OCI-LY3 (cell line): ENCODE measurements around the gene VAC14.

Experiments
- H2AFZ ChIP-seq: fragments of 200-600, 300-600 bp; shearing (Covaris generic); 2 replicates; pipeline ENCODE4 v1.6.0; 2014; ENCODE audit warnings: antibody characterized with exemption, low read depth, low read length
- H3K27ac ChIP-seq: fragments of 200-600, 300-600 bp; sonication (generic); 2 replicates; pipeline ENCODE4 v1.5.1; 2014; ENCODE audit warnings: mild to moderate bottlenecking, low read length, moderate library complexity, mixed read lengths
- H3K27me3 ChIP-seq: fragments of 200-600, 300-600 bp; sonication (generic); 2 replicates; pipeline ENCODE4 v1.6.1; 2014; ENCODE audit warnings: low read depth, low read length, mixed read lengths
- H3K36me3 ChIP-seq: fragments of 200-600, 300-600 bp; sonication (generic); replicated peaks from 2 replicates; pipeline ENCODE3; 2014; ENCODE audit warnings: low read depth, low read length, mixed read lengths
- H3K4me1 ChIP-seq: fragments of 300-600, 200-600 bp; sonication (generic); 2 replicates; pipeline ENCODE4 v1.6.1; 2014; ENCODE audit warnings: low read length, mixed read lengths
- H3K4me2 ChIP-seq: fragments of 200-600, 300-600 bp; sonication (generic); 2 replicates; pipeline ENCODE4 v1.6.1; 2014; ENCODE audit warnings: low read length, mixed read lengths
- H3K4me3 ChIP-seq: fragments of 300-600, 200-600 bp; sonication (generic); 2 replicates; pipeline ENCODE4 v1.5.1; 2014; ENCODE audit warnings: antibody characterized with exemption, mild to moderate bottlenecking, low read length, moderate library complexity
- H3K79me2 ChIP-seq: fragments of 300-600, 200-600 bp; shearing (Covaris generic); 2 replicates; pipeline ENCODE4 v1.6.1; 2014; ENCODE audit warnings: mild to moderate bottlenecking, low read length, mixed read lengths
- H3K9ac ChIP-seq: fragments of 300-600, 200-600 bp; shearing (Covaris generic); 2 replicates; pipeline ENCODE4 v1.6.0; 2014; ENCODE audit warnings: mild to moderate bottlenecking, low read length, moderate library complexity
- H3K9me3 ChIP-seq: fragments of 200-600, 300-600 bp; shearing (Covaris generic); 2 replicates; pipeline ENCODE4 v1.6.1; 2014; ENCODE audit warnings: low read length, mixed read lengths; ENCODE audit not compliant: insufficient read depth
- H4K20me1 ChIP-seq: fragments of 200-600, 300-600 bp; sonication (generic); 2 replicates; pipeline ENCODE4 v1.6.1; 2016; ENCODE audit warnings: low read length, mixed read lengths; ENCODE audit not compliant: insufficient read depth
- CTCF ChIP-seq: fragments of 200-600, 300-600 bp; sonication (generic); IDR thresholded peaks from 2 replicates; pipeline ENCODE4 v1.5.1; 2014; ENCODE audit warnings: antibody characterized with exemption, low read length, low read depth
- EZH2phosphoT487 ChIP-seq: fragments of 200-600 bp; shearing (Covaris generic); IDR thresholded peaks from 2 replicates; pipeline ENCODE4 v1.6.1; 2018; ENCODE audit warnings: antibody characterized with exemption, mixed run types, low read depth

VAC14 gene

GRCh38 chr16:70750893-70751467 lies 50.0 kb downstream of the VAC14 start:
- no peaks in the 10 kb centered on the region for H4K20me1 ChIP-seq
- no peak overlapping the region for H3K4me2 ChIP-seq
- no peaks in the 10 kb centered on the region for H3K79me2 ChIP-seq
- H3K9ac ChIP-seq, result no peak overlapping the region
- no peaks in the 10 kb centered on the region for H3K27me3 ChIP-seq
- no peaks in the 10 kb centered on the region for H3K36me3 ChIP-seq
- H3K4me3 ChIP-seq, result no peak overlapping the region
- H3K4me1 ChIP-seq, result no peaks in the 10 kb centered on the region
- H2AFZ ChIP-seq, result no peak overlapping the region
- TF ChIP-seq EZH2phosphoT487 (no peak), CTCF (no peak)
- no peaks in the 10 kb centered on the region for H3K9me3 ChIP-seq
- no peak overlapping the region for H3K27ac ChIP-seq

- Histone ChIP-seq H3K4me2 (no peak overlapping the region), H3K9ac (no peak overlapping the region), H3K4me3 (no peak overlapping the region), H2AFZ (no peak overlapping the region), H3K27me3 (no peaks in the 10 kb centered on the region), H3K36me3 (no peaks in the 10 kb centered on the region), H3K4me1 (no peaks in the 10 kb centered on the region), H4K20me1 (no peaks in the 10 kb centered on the region), H3K79me2 (no peaks in the 10 kb centered on the region), H3K27ac (no peak overlapping the region), H3K9me3 (no peaks in the 10 kb centered on the region)
- no peak for TF ChIP-seq CTCF
- no peak for TF ChIP-seq EZH2phosphoT487
Observed at GRCh38 chr16:70749681-70750601, 51.0 kb downstream of the VAC14 start.

GRCh38 chr16:70749006-70749678 lies 51.8 kb downstream of the VAC14 start:
- TF ChIP-seq CTCF (no peak), EZH2phosphoT487 (no peak)
- no peaks in the 10 kb centered on the region for H3K79me2 ChIP-seq
- H3K4me3 ChIP-seq, result no peak overlapping the region
- no peaks in the 10 kb centered on the region for H3K4me1 ChIP-seq
- H3K9ac ChIP-seq, result no peak overlapping the region
- H3K4me2 ChIP-seq, result no peak overlapping the region
- no peak overlapping the region for H3K27ac ChIP-seq
- no peaks in the 10 kb centered on the region for H3K27me3 ChIP-seq
- H3K9me3 ChIP-seq, result no peaks in the 10 kb centered on the region
- no peak overlapping the region for H2AFZ ChIP-seq
- H3K36me3 ChIP-seq, result no peaks in the 10 kb centered on the region
- no peaks in the 10 kb centered on the region for H4K20me1 ChIP-seq
